ENCODE results near the gene B3GNT7.
A peak's percentile ranks its signal among the peaks of the same experiment; 100 is the strongest.
"Not testable (repeated sequence)": the region's sequence is repeated elsewhere in the genome, so short reads cannot be mapped to it uniquely, and the experiment has no call there.

B3GNT7 gene

DNA sequence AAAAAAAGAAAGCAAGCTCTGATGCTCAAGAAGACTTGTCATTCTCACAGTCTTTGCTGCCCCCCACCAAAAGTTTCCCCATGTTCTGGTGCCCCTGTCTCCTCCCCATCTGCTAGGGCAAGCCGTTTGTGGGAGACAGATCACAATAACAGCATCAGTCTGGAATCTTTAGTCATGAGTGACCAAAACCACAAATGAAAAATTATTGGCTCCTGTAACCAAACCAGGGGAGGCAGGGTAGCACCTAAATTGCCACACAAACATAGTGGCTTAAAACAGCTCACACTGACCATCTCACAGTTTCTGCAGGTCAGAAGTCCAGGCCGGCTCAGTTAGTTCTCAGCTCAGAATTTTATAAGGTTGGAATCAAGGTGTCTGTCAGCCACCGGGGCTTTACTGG is 9.1 kb upstream of the B3GNT7 start:
- DNase-seq = no peak

DNA sequence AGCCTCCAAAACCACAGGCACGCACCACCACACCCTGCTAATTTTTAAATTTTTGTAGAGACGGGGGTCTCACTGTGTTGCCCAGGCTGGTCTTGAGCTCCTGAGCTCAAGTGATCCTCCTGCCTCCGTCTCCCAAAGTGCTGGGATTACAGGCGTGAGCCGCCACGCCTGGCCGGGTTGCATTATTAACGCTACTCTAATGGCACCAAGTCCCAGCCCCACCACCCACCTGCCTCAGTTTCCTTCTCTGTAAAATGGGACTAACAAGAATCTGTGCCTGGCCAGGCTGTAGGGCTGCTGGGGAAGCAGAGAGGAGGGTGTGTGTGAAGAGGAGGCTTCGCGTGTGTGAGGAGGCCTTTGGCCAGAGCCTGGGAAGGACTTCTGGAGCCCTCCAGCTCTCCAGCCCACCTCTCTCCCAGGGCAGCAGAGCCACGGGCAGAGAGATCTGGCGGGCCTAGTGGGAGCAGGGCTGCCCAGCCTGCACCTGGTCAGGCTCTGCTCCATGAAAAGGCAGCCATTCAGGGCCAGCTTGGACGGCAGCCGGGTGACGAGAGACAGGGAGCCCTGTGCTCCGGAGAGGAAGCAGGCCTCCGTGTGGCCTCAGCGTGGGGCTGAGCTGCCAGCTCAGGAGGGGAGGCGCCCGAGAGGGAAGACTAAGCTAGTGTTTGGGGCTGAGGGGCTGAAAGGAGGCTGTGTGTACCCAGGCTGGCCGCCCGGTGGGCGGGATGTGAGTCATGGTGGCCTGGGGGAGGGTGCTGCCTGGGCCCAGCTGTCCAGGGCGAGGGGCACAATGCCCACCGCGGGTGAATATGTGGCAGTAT is 7.4 kb upstream of the B3GNT7 start:
- DNase-seq = no peak

DNA sequence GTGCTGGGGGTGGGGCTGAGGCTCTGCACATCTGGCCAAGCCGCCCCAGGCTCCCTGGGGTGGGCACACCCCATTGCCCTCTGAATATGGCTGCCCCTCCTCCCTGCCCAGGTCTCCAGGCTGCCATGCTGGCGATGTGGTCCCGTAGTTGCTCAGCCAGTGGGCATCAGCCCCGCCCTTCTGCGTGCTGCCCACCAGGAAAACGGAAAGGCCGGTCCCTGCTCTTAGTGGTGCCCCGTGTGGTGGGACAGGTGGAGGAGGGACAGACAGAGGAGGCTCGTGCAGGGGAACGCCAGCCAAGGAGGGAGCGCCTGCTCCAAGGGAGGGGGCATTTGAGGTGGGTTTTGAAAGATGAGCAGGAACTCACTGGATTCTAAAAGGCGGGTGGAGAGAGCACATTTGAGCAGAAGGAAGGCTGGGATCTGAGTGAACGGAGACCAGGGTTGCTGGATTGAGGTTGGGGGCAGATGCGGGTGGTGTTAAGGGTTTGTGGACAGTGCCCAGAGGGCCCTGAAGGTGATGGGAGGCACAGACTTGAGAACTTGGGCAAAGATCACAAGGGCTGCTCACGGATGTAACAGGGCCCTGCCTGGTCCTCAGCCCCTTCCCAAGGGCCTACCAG is 6.7 kb upstream of the B3GNT7 start:
- DNase-seq = no peak

DNA sequence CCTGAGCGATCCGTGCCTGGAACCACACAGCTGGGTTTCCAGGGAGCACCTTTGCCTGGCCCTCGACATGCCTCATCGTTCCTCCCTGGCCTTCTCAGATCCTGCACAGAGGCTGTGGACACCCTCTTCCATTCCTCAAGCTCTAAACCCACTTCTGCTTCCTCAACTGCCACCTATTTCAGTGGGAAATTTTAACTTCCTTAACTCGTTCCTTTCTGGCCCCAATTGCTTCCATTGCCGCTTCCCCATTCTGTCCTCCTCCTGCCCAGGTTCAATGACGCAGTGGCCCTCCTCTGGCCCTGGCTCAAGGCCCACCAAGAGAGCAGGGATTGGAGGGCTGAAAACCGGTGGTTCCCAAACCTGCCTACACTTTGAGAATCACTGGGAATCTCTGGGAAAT is 4.8 kb upstream of the B3GNT7 start:
- no peak for DNase-seq

DNA sequence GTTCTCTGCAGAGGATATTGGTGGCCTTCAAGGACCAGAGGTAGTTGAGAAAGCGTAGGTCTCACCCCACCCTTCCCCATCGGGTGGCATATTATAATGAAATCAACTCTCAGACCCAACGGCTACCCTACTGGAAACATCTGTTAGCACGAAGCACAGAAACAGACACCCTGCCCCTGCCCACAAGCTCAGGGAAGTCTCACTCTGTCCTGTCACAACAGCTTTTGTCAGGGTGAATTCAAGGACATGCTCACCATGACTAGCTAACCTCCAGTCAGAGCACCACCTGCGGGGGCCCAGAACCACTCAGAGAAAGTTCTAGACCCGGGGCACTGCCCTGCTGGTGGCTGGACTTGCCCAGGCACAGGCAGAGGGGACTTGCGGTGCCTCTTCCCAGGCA is 3.5 kb upstream of the B3GNT7 start:
- DNase-seq = no peak

DNA sequence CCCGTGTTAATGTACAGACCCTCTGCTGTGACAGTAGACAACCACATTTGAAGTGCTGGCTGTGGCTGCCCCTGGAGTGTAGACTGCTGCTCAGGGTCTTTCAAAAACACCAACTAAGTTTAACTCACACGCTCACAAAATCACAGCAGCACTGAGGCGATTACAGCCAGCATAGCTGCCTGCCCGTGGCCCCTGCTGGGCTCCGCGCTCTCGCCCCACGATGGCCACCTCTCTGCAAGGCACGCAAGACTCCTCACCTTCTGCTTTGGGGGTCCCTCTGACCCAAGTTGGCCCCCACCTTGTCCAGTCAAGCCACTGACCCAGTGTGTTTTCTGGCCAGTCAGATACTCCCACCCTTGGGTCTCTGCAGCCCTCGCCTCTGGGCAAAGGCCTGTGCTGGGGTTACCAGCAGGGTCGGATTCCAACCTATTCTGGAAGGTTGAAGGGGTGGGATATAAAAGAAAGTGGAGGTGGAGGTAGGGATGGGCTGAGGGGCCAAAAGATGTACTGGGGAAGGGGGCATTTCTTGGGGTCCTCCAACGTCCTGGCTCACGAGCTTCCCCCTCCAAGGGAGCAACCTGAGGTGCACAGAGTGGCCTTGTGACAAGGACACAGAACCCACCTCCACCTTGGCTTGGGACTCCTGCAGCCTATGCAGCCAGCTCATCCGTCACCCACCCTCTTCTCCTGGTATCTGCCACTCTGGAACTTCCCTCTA is 2.9 kb upstream of the B3GNT7 start:
- DNase-seq = no peak

DNA sequence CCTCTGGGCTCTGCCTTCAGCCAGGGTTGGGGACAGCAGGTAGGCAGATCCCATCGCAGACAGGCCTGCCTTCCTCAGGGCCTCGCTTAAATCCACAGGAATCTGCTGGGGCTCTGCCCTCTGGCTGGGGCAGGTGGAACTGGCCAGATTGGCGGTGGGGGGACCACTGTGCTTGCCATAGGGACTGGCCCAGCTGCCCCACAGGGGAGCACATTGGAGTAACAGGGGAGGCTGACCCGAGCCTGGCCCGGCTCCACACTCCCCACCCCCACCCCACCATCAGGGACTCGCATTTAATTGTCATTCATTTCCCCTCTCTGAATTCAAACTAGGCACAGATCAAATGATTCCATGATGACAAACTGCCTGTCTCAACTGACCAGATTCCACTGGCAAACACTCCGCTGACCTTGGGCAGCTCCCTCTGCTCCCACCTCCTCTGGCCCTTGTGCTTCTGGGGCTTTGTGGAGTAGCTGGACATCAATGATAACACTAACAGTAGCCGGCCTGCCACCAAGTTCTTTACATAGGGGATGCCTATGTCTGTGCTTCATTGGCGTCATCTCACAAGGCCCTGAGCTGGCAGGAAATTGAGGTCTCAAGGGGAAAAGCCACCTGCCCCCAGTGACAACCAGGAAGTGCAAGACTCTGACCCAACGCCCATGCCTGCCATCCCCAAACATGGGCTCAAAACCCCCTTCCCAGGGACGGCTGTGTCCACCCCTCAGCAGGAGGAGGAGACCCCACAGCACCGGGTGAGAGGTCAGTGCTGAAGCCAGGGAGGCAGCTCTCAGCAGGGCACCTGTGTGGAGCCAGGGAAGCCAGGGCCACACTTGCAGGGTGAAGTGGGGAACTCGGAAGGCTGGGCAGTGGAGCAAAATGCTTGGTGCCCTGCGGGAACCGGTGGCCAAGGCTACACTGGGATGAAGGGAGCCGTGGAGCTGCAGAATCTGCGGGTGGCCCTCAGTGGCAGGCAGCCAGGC is 2.1 kb upstream of the B3GNT7 start:
- peak in 1 of 2 experiments; percentile 24 for DNase-seq

DNA sequence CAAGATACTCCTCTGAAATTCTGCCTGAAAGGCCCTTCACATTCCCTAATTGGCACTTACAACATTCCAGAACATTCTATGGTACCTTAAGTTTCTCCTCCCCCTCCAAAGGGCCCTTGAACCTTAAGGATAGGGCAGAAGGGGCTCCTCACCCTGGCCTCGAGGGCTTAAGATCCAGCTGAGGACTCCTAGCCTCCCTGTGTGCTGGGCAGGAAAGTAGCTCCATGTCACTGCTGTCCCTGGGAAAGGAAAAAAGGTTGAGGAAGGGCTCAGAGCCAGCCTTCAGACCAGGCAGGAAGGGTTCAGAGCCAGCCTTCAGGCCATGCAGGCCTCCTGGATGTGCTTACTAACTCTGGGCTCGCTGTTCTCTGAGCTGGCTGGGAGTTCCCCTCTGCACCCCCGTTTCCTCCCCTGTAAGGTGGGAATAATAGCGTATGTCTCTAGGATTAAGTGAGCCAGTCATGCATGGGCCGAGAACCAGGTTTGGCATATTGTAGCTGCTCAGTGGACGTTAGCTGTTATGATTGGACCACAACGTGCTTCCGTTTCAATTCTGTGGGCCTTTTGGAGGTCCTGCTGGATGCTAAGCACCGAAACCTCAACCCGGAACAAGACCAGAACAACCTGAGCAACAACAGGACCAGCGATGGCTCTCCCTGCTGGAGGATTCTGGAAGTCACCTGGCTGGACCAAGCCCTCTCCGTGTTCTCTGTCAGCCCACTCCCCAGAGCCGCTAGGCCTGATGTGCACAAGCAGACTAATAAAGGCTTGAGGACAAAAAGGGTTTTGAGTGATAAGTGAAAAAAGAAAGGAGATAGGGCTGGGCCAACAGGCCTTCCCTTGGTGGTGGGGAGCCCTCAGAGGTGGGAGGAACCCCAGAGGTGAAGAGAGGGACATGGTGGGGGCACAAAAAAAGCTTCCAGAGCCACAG is 1.0 kb upstream of the B3GNT7 start:
- peak in 1 of 2 experiments; percentile 58 for DNase-seq

DNA sequence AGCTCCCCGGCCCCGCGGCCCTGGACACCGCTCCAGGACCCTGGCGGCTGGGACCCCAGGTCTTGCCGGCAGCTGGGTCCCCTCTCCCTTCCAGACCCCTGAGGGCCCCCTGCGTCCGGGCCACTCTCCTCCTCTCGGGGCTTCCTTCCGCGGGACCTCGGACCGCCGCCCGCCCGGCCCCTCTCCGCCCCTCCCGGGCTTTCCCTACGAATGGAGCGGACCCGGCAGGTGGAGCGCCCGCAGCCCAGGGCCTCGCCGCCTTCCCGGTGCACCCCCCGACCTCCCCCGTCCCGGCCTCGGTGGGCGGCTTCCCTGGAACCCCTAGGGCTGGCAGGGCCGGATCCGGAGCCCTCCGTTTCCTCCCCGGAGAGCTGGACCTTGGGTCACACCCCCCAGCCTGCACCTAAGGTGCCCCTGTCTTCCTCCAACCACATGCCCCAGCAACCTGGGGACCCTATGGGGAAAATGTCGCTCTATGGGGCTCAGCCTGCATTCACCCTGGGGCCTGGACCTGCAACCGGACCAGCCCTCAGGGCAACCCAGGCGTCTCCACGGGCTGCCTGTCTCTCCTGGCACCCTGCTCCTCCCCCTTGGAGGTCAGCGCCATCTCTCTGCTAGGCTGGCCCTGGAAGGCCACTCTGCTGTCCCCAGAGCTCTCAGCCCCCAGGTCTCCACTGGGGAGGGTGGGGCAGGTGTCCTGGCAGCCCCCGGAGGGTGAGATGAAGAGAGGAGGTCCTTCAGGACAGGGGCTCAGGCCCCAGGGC is 730 bp downstream of the B3GNT7 start:
- DNase-seq = peak in 1 of 2 experiments; percentile 21

DNA sequence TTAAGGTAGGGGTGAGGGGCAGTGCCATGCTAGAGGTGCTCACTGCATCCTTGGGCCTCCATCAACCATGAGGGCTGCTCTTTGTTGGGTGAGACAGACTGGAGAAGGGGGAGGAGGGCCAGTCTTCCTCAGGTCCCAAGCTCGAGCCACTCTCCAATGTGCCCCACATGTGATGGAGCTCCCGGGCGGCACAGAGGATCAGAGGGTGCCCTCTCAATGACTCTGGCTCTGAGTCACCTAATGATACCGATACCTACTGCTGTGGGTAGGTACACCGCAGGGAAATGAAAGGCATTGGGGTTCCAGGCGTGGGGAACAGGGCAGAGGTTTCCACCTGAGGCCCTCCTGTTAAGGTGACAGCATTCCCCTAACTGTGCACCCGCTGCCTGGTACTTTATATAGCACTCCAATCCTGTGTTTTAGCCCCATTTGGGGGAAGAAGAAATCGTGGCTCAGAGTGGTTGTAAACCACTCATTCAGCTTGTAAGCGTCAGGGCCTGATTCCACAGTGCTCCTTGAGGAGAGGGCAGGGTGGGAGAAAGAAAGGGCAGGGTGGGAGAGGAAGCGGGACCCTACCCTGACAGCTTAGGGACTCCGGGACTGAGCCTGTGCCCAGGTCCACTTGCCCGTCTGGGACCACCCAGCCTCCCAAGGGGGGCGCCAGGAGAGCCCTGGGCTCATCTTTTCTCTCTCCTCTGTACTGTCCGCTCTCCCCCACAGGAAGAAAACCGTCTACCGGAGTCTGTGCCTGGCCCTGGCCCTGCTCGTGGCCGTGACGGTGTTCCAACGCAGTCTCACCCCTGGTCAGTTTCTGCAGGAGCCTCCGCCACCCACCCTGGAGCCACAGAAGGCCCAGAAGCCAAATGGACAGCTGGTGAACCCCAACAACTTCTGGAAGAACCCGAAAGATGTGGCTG is 1.8 kb downstream of the B3GNT7 start:
- no peak for DNase-seq

DNA sequence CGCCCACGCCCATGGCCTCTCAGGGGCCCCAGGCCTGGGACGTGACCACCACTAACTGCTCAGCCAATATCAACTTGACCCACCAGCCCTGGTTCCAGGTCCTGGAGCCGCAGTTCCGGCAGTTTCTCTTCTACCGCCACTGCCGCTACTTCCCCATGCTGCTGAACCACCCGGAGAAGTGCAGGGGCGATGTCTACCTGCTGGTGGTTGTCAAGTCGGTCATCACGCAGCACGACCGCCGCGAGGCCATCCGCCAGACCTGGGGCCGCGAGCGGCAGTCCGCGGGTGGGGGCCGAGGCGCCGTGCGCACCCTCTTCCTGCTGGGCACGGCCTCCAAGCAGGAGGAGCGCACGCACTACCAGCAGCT is 2.4 kb downstream of the B3GNT7 start:
- DNase-seq = no peak

DNA sequence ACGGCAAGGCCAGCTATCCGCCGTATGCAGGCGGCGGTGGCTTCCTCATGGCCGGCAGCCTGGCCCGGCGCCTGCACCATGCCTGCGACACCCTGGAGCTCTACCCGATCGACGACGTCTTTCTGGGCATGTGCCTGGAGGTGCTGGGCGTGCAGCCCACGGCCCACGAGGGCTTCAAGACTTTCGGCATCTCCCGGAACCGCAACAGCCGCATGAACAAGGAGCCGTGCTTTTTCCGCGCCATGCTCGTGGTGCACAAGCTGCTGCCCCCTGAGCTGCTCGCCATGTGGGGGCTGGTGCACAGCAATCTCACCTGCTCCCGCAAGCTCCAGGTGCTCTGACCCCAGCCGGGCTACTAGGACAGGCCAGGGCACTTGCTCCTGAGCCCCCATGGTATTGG is 3.1 kb downstream of the B3GNT7 start:
- no peak for DNase-seq

DNA sequence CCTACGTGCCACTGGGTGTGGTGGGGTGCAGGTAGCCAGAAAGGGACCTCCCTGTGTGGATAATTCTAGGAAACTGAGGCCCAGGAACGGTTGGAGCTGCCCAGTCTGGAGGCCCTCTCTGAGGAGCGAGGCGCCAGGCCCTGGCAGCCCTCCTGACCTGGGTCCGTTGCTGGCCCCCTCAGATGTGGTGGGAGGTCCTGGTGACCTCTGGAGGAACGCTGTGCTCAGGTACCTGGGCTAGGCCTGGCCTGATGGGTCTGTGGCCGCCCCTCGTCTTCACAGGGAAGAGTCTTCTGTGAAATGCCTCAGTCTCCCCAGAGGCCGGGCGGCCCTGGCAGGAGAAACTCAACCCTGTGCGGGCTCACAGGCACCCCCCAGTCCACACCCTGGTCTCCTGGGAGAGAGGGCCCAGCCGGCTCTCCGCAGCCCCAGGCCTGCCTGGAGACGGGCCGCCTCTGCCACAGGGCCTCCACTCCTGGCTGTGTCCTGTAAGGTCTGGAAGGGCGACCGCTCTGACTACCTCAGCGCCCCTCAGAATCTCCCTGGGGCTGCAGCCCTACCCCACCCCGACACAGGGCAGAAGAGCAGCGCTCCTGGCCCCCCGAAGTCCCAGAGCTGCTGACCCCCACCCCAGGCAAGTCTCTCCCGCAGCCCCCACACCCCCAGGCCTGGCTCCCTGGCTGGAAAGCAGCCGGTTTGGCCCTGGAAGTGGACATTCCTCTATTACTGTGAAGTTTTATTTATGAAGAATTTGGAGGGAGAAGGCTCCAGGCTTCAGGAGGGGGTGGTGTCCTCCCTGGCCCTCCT is 3.7 kb downstream of the B3GNT7 start:
- DNase-seq = no peak

DNA sequence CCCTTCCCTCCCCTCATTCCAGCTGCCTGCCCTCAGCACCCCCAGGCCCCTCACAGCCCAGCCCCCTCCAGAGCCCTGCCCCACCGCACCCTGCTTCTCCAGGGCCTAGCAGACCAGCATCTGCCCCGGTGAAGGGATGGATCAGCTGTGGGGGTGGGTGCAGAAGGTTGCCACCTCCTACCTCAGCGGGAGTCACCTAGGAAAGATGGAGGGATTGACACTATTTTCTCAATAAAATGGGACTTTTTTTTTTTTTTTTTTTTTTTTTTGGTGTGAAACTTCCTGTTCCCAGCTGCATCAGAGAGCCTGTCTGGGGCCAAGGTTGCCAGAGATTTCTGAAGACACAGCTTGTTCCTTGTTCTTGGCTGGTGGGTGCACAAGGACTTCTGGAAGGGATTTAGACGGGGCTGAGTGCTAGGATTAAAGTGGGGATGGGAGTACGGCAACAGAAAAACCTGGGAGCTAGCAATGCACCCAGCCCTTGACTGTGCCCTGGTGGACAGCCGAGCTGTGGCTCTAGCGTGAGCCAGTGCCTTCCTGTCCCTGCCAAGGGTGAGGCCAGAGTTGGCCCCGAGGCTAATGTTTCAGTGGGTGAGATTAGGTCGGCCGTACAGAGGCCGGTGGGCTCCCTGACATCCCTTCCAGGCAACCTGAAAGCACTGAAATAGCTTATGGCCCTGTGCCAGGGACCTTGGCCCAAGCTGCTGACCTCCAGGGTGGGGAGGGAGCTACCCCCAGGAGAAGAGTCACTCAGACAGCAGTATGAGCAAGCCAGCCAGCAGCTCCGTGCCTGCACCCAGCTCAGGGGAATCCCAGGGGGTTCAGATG is 4.6 kb downstream of the B3GNT7 start:
- no peak for DNase-seq

DNA sequence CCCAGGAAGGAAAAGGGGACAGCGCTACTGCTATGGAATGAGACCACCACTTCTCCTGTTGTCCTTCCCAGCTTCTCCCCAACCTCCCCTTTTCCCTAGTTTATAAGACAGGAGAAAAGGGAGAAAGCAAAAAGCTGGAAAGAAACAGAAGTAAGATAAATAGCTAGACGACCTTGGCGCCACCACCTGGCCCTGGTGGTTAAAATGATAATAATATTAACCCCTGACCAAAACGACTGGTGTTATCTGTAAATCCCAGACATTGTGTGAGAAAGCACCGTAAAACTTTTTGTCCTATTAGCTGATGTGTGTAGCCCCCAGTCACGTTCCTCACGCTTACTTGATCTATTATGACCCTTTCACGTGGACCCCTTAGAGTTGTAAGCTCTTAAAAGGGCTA is 5.2 kb downstream of the B3GNT7 start:
- not testable (repeated sequence) for DNase-seq

DNA sequence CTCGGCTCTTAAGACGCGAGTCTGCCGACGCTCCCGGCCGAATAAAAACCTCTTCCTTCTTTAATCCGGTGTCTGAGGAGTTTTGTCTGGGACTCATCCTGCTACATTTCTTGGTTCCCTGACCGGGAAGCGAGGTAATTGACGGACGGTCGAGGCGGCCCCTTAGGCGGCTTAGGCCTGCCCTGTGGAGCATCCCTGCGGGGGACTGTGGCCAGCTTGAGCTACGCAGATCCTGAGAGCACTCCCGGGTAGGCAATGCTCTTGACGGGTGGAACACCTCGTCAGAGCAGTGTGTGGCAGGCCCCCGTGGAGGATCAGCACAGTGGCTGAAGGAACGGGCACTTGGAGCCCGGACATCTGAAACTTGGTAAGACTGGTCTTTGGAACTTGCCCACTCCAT is 5.6 kb downstream of the B3GNT7 start:
- DNase-seq = not testable (repeated sequence)

DNA sequence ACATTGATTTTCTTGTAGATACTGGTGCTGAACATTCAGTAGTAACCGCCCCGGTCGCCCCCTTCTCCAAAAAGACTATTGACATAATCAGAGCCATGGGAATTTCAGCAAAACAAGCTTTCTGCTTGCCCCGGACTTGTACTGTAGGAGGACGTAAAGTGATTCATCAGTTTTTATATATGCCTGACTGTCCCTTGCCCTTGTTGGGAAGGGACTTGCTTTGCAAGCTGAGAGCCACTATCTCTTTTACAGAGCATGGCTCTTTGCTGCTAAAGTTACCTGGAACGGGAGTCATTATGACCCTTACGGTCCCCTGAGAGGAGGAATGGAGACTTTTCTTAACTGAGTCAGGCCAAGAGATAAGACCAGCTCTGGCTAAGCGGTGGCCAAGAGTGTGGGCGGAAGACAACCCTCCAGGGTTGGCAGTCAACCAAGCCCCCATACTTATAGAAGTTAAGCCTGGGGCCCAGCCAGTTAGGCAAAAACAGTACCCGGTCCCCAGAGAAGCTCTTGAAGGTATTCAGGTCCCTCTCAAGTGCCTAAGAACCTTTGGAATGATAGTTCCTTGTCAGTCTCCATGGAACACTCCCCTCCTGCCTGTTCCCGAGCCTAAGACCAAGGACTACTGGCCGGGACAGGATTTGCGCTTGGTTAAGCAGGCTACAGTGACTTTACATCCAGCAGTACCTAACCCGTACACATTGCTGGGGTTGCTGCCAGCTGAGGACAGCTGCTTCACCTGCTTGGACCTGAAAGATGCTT is 8.1 kb downstream of the B3GNT7 start:
- not testable (repeated sequence) for DNase-seq
